HG02571 (cell line): Measurements from ENCODE around the gene FARP1.
"Not testable (repeated sequence)": the region's sequence is repeated elsewhere in the genome, so short reads cannot be mapped to it uniquely, and the experiment has no call there.

Experiments
- ATAC-seq: cut with Tn5 transposase; IDR thresholded peaks from one replicate; pipeline ENCODE4 v1.9.1; 2021; ENCODE audit warnings: mild to moderate bottlenecking, moderate library complexity; ENCODE audit not compliant: unreplicated experiment

The FARP1 gene

GRCh38 chr13:98253526-98253925, 110.6 kb downstream of the FARP1 start:
- no peak for ATAC-seq

GRCh38 chr13:98254513-98254912, 111.6 kb downstream of the FARP1 start:
- ATAC-seq, result no peak

GRCh38 chr13:98258226-98258625, 115.3 kb downstream of the FARP1 start:
- no peak for ATAC-seq

- ATAC-seq, result no peak
Observed at GRCh38 chr13:98260357-98261164, 117.7 kb downstream of the FARP1 start.

DNA sequence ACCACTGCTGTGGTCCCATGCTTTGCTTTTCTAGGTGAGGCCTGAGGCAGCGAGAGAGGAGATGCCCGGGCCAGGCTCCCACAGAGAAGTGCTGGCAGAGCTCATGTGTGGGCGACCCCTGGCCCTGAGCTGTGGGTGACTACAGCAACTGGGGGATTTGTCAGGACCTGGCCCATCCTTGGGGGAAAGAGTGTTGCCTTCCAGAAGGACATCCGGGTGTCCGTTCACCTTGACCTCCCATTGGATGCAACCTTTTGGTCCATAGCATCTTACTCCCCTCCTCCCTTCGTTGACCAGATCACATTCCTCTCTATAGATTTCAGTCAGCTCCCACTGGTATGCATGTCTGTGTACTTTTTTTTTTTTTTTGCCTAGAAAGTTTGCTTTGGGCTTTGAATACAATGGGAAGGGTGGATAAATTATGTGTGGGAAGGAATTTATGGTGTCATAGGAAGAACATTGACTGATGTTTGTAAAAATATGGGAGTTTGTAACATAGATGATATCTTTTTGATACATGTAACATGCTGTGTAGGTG, 118.3 kb downstream of the FARP1 start:
- no peak for ATAC-seq

DNA sequence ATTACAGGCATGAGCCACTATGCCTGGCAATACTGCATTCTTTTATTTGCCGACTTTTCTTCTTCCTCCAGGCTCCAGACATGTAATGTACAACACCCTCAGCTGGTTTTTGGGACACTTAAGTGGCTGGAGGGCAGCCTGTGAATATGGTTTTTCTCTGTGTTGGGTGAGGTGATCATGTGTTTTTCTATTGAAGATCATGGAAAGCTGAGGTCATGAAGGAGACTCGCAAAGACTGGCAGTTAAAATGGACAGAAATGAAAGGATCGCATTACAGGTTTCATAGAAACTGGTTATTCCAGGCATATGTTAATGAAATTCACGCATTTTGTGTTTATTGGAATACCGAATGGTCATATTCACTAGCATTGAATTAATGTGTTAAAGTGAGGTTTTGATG, 119.4 kb downstream of the FARP1 start:
- ATAC-seq, result no peak

DNA sequence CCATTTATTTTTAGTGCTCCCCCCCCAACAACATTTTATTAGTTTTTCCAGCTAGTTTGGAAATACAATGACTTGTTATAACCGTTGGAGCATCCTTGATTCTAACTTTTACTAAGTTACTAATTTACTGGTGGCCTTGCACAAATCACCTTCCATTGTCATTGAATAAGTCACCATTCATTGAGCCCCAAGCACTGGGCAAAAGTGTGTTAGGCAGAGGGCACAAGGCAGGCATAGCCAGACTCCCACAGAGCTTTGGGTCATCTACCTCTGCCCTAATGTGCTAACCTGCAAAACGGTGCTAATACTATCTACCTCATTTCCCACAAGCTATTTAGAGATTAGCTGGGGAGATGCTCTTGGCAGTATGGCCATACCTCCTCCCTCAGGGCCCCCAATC, 120.9 kb downstream of the FARP1 start:
- no peak for ATAC-seq

DNA sequence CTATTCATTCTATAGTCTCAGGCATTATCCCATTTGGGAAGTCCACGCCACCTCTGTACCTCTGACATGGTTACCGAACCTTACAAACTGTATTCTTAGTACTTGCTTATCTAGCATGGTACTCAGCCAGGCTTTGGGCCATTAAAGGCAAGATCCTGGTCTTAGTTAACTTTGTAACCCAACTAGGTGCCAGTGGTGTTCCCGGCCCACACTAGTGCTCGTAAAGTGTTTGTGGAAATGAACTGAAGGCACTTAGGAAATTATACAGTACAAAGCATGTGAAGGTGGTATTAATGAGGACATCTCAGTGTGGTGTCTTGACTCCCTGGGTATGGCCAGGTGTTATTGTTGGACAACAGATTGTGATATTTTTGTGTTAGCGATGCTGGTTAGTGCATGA, 122.0 kb downstream of the FARP1 start:
- no peak for ATAC-seq

- ATAC-seq, result no peak
Observed at GRCh38 chr13:98265692-98266551, 123.0 kb downstream of the FARP1 start.

DNA sequence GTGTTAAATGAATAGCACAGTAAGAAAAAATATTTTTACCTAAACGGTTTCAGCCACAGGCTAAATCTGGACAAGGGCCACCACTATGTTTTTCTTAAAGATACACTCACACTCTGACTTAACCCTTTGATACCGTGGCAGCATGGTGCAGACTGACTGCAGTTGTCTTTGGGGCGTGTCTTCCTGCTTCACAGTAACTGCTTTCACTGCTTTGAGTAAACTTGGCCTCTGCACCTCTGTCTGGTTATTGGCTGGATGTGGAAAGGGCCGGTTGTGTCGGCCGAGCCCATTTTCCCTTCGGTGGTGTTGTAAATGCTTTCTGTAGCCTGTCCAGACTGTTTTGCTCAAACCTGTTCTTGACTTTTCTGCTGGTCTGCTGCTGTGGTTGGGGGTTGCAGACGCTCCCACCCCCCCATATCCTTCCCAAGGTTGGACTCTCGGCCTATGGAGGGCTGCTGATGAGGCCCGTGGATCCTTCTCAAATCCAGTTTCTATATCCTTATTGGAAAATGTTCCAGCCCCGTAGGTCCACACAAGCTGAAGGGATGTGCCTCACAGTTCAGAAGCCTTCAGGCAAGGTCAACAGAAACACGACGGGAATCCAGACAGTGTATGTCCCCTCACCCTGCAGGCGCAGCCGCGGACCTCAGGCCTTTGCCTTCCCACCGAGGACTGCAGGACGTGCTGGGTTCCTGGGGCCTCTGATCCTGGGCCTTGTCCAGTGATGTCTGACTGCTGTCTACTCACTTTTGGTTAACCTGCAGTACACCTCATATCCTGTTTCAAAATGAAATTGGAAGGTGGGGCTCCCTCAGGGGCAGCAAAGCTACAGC, 124.4 kb downstream of the FARP1 start:
- no peak for ATAC-seq

- no peak for ATAC-seq
Observed at GRCh38 chr13:98269386-98269785, 126.5 kb downstream of the FARP1 start.

GRCh38 chr13:98270819-98271218, 127.9 kb downstream of the FARP1 start:
- ATAC-seq, result no peak

- not testable (repeated sequence) for ATAC-seq
Observed at GRCh38 chr13:98271646-98272045, 128.8 kb downstream of the FARP1 start.

DNA sequence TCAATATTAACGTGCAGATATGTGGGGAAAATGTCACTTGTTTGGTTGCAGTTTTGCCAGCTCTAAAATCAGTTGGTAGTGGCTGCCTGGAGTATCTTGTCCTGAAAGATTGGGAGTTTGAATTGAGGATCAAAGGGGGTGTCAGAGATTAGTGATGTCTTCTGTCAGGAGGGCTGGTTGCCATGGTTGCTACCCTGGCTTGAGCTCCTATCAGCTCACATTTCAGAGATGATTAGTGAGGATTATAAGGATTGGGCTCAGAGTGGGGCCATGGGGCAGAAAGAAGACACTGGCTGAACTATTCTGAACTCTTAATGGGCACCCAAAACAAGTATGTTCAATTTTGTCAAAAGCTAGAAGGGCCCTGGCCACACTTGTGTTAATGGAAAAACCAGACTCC, 129.7 kb downstream of the FARP1 start:
- no peak for ATAC-seq

DNA sequence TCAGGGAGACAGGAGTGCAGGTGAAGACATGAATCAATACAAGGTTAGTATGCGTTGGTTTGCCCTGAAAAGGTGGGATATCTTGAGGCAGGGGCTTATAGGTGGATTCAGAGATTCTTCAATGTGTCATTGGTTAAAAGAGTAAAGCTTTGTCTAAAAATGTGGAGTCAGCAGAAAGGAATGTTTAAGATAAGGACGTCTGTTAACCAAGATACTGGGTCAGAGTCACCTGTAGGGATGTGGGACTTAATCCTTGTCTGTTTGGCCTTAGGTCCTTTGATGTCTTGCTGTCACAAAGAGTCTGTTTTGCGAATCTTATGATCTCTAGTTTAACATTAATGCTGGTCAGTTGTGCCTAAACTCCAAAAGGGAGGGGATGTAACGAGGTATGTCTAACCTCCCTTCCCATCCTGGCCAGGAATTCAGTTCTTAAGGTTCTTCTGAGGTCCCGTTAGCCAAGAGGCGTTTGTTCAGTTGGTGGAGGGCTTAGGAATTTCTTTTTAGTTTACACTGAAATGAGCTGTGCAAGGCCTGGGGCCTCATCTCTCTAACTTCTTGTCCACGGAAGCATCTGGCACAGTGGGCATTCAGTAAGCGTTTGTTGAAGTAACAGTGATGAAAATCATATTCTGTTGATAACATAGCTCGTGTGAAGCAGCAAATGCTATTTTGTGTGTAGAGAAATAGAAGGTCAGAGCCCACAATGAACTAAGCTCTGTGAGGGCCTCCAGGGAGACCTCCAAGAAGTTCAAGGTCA, 130.4 kb downstream of the FARP1 start:
- no peak for ATAC-seq

DNA sequence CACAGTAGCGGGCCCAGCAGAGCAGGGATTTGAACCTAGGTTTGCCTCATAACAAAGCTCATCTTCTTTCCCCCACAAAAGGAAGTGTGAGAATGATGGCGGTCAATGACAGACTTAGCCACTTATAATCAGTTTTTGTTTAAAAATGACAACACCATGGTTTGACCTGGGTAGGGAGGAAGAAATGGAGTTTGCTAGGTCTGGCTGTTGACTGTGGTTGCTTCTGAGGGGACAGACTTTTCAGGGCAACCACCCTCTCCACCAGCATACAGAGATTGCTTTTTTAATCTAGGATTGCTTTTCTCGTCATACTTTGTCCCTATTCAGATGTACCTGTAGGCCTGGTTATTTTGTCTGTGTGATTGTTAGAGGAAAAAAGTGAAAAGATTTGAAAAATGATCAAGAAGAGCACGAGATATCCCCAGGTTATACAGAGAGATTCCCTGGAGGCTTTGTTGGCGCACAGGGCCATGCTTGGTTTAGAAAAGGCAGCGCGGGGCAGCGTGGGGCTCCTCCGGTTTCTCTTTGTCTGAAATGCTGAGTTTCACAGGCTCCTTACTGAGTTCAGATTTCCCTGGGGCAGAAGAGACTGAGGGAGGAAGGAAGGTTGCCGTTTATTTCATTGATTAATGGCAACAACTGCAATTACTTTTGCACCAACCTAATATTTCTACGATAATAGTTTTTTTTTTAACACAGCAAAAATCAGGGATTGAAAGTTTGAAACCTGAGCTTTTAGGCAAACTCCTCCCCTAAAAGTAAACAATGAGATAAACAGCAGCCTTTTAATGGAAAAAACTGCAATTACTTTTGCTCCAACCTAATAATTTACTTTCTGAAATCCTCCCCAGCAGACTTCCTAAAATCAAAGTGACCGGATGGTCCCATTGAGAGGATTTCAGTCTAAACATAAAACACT, 131.2 kb downstream of the FARP1 start:
- ATAC-seq, result no peak

GRCh38 chr13:98274921-98275487, 132.1 kb downstream of the FARP1 start:
- ATAC-seq, result no peak

DNA sequence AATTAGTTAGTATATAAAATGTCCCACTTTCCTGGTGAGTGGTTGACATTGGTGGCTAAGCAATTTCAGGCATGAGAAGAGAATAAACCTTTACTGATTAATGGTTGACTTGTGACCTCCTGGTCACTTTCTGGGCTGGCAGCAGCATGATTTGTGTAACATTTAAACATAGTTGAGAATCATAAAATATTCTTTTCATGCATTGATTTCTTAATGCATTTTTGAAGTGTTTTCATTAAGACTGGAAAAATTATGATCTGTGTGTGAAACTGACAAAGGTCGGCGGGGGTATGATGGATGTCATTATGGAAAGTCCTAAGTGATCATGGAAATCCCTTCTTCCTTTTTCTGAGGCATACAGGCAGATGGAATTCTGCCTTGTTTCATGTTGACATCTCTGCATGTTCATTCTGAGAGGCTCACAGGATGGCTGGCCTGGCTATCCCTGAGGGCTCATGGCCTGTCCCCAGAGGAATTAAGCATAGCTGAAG, 132.8 kb downstream of the FARP1 start:
- ATAC-seq, result no peak

- ATAC-seq, result no peak
Observed at GRCh38 chr13:98276486-98276885, 133.6 kb downstream of the FARP1 start.
